Uterus (tissue), 2 donors: ENCODE results near the gene B4GALNT2.
"Not testable (repeated sequence)": the region's sequence is repeated elsewhere in the genome, so short reads cannot be mapped to it uniquely, and the experiment has no call there.

Experiments
- POLR2A ChIP-seq, 2 donors: fragments of 450-650 bp; IDR thresholded peaks; one replicate each; pipeline ENCODE4 v1.6.1; 2016; ENCODE audit warnings: antibody characterized with exemption in 2 of 2, mild to moderate bottlenecking in 1 of 2, moderate library complexity in 1 of 2
- TF ChIP-seq, protein P1 (sequence below), 4 experiments: fragments of 200-600 bp in 2 of 4; fragments of 450-650 bp in 2 of 4; sonication (generic) in 2 of 4; IDR thresholded peaks; one replicate each; pipeline ENCODE4 v1.5.1; 2016 to 2019; ENCODE audit warnings: antibody characterized with exemption in 4 of 4, mild to moderate bottlenecking in 2 of 4, moderate library complexity in 1 of 4

DNA sequence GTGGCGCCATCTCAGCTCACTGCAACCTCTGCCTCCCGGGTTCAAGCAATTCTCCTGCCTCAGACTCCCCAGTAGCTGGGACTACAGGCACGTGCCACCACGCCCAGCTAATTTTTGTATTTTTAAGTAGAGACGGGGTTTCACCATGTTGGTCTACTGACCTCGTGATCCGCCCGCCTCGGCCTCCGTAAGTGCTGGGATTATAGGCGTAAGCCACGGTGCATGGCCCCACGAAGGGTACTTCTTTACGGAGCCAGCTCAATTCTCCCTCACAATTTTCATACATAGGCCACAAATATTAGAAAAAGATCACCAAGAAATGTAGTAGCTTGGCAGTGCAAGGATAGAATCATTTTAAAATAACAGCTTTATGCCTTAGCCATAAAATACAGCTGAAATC lies 29.2 kb upstream of the B4GALNT2 start:
- TF ChIP-seq, protein P1, sequence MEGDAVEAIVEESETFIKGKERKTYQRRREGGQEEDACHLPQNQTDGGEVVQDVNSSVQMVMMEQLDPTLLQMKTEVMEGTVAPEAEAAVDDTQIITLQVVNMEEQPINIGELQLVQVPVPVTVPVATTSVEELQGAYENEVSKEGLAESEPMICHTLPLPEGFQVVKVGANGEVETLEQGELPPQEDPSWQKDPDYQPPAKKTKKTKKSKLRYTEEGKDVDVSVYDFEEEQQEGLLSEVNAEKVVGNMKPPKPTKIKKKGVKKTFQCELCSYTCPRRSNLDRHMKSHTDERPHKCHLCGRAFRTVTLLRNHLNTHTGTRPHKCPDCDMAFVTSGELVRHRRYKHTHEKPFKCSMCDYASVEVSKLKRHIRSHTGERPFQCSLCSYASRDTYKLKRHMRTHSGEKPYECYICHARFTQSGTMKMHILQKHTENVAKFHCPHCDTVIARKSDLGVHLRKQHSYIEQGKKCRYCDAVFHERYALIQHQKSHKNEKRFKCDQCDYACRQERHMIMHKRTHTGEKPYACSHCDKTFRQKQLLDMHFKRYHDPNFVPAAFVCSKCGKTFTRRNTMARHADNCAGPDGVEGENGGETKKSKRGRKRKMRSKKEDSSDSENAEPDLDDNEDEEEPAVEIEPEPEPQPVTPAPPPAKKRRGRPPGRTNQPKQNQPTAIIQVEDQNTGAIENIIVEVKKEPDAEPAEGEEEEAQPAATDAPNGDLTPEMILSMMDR (IDR thresholded peaks at IDR 0.05): not testable (repeated sequence)
- not testable (repeated sequence) for TF ChIP-seq POLR2A (IDR thresholded peaks at IDR 0.05)
